Stimulated activated CD4-positive, alpha-beta T cell treated with anti-CD3 and anti-CD28 coated beads, Interleukin-12 subunit alpha, Interleukin-12 subunit beta, amount 100 ng/mL, for 4 hours (primary cell): Measurements from ENCODE around the gene ASPHD2.

ENCODE experiments used
- DNase-seq: peaks from one replicate; pipeline ENCODE4 v3.0.0-alpha.2; 2020

The ASPHD2 gene

GRCh38 chr22:26447584-26448329, 18.7 kb downstream of the ASPHD2 start:
- DNase-seq: no peak

GRCh38 chr22:26448334-26448733, 19.3 kb downstream of the ASPHD2 start:
- DNase-seq: no peak

GRCh38 chr22:26448941-26449340, 19.9 kb downstream of the ASPHD2 start:
- no peak for DNase-seq

GRCh38 chr22:26450453-26451185, 21.6 kb downstream of the ASPHD2 start:
- no peak for DNase-seq

GRCh38 chr22:26452236-26453016, 23.4 kb downstream of the ASPHD2 start:
- no peak for DNase-seq

- no peak for DNase-seq
These were observed 24.2 kb downstream of the ASPHD2 start for GRCh38 chr22:26453216-26453615.

GRCh38 chr22:26453812-26454500, 24.9 kb downstream of the ASPHD2 start:
- no peak for DNase-seq

- DNase-seq: no peak
These were observed 28.7 kb downstream of the ASPHD2 start for GRCh38 chr22:26457661-26458272.

- DNase-seq: no peak
These were observed 31.1 kb downstream of the ASPHD2 start for GRCh38 chr22:26460202-26460601.

GRCh38 chr22:26461188-26461810, 32.2 kb downstream of the ASPHD2 start:
- DNase-seq: peak; percentile 60

- no peak for DNase-seq
These were observed 33.0 kb downstream of the ASPHD2 start for GRCh38 chr22:26462051-26462450.

GRCh38 chr22:26462641-26463040, 33.6 kb downstream of the ASPHD2 start:
- no peak for DNase-seq

GRCh38 chr22:26463101-26463661, 34.1 kb downstream of the ASPHD2 start:
- DNase-seq: no peak

GRCh38 chr22:26463688-26464087, 34.6 kb downstream of the ASPHD2 start:
- no peak for DNase-seq

- DNase-seq: no peak
These were observed 35.3 kb downstream of the ASPHD2 start for GRCh38 chr22:26464312-26464711.

- no peak for DNase-seq
These were observed 37.1 kb downstream of the ASPHD2 start for GRCh38 chr22:26466196-26466595.

GRCh38 chr22:26470807-26471206, 41.7 kb downstream of the ASPHD2 start:
- DNase-seq: no peak

GRCh38 chr22:26471522-26471921, 42.5 kb downstream of the ASPHD2 start:
- no peak for DNase-seq

- no peak for DNase-seq
These were observed 45.6 kb downstream of the ASPHD2 start for GRCh38 chr22:26474682-26475081.

- DNase-seq: no peak
These were observed 47.8 kb downstream of the ASPHD2 start for GRCh38 chr22:26476705-26477340.

GRCh38 chr22:26477341-26477731, 48.3 kb downstream of the ASPHD2 start:
- no peak for DNase-seq
